ENCODE measurements around the gene CELA3B.
"Not testable (repeated sequence)": the region's sequence is repeated elsewhere in the genome, so short reads cannot be mapped to it uniquely, and the experiment has no call there.

DNA sequence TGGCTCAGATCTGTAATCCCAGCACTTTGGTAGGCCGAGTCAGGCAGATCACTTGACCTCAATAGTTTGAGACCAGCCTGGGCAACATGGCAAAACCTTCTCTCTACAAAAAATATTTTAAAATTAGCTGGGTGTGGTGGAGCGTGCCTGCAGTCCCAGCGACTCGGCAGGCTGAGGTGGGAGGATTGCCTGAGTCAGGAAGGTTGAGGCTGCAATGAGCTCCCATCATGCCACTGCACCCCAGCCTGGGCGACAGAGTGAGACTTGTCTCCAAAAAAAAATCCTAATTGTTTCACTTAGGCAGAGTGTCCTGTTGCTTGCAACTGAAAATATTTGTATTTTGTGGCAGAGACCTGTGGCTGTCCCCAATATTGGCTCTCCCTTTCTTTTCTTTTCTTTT lies 7.8 kb upstream of the CELA3B start:
- TF ChIP-seq, protein P1, sequence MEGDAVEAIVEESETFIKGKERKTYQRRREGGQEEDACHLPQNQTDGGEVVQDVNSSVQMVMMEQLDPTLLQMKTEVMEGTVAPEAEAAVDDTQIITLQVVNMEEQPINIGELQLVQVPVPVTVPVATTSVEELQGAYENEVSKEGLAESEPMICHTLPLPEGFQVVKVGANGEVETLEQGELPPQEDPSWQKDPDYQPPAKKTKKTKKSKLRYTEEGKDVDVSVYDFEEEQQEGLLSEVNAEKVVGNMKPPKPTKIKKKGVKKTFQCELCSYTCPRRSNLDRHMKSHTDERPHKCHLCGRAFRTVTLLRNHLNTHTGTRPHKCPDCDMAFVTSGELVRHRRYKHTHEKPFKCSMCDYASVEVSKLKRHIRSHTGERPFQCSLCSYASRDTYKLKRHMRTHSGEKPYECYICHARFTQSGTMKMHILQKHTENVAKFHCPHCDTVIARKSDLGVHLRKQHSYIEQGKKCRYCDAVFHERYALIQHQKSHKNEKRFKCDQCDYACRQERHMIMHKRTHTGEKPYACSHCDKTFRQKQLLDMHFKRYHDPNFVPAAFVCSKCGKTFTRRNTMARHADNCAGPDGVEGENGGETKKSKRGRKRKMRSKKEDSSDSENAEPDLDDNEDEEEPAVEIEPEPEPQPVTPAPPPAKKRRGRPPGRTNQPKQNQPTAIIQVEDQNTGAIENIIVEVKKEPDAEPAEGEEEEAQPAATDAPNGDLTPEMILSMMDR (tag by site-specific recombination; IDR thresholded peaks at IDR 0.05): not testable (repeated sequence)
- not testable (repeated sequence) for TF ChIP-seq SP3 (tag by site-specific recombination; IDR thresholded peaks at IDR 0.05)

Data from HEK293 (cell line).